IPS-18a (cell line): ENCODE measurements around the gene PRPF19.

Source experiments
- H3K27ac ChIP-seq: one replicate; pipeline ENCODE4 v1.5.1; 2013; ENCODE audit warnings: low read length
- H3K27me3 ChIP-seq: one replicate; pipeline ENCODE4 v1.6.1; 2013; ENCODE audit warnings: mild to moderate bottlenecking, low read length; ENCODE audit not compliant: control insufficient read depth, insufficient read depth
- H3K36me3 ChIP-seq: one replicate; pipeline ENCODE4 v1.6.1; 2013; ENCODE audit warnings: low read depth, low read length; ENCODE audit not compliant: control insufficient read depth
- H3K4me1 ChIP-seq: one replicate; pipeline ENCODE4 v1.6.1; 2013; ENCODE audit warnings: low read depth, low read length; ENCODE audit not compliant: control insufficient read depth
- H3K4me3 ChIP-seq: one replicate; pipeline ENCODE4 v1.5.1; 2013; ENCODE audit warnings: low read length
- H3K9ac ChIP-seq: one replicate; pipeline ENCODE4 v1.6.1; 2013; ENCODE audit warnings: mild to moderate bottlenecking, low read length, moderate library complexity
- H3K9me3 ChIP-seq: one replicate; pipeline ENCODE4 v1.6.1; 2013; ENCODE audit warnings: low read depth, low read length; ENCODE audit not compliant: control insufficient read depth

PRPF19 gene

GRCh38 chr11:60878245-60879101 is 27.9 kb downstream of the PRPF19 start:
- no peak overlapping the region for H3K4me3 ChIP-seq
- no peak overlapping the region for H3K9ac ChIP-seq
- H3K27ac ChIP-seq: no peak overlapping the region
- H3K27me3 ChIP-seq: no peaks in the 10 kb centered on the region
- H3K4me1 ChIP-seq: no peaks in the 10 kb centered on the region
- H3K36me3 ChIP-seq: peaks cover 4% of the 10 kb centered on the region
- H3K9me3 ChIP-seq: no peaks in the 10 kb centered on the region

GRCh38 chr11:60876168-60876485 is 30.3 kb downstream of the PRPF19 start:
- no peak overlapping the region for H3K4me3 ChIP-seq
- H3K9me3 ChIP-seq: no peaks in the 10 kb centered on the region
- H3K36me3 ChIP-seq: peaks cover 4% of the 10 kb centered on the region
- H3K27ac ChIP-seq: no peak overlapping the region
- H3K4me1 ChIP-seq: no peaks in the 10 kb centered on the region
- no peaks in the 10 kb centered on the region for H3K27me3 ChIP-seq
- H3K9ac ChIP-seq: no peak overlapping the region

GRCh38 chr11:60875366-60876167 is 30.8 kb downstream of the PRPF19 start:
- Histone ChIP-seq H3K36me3 (peaks cover 4% of the 10 kb centered on the region), H3K9me3 (no peaks in the 10 kb centered on the region), H3K27ac (no peak overlapping the region)

GRCh38 chr11:60874421-60875365 is 31.7 kb downstream of the PRPF19 start:
- no peak overlapping the region for H3K27ac ChIP-seq
- H3K4me1 ChIP-seq: no peaks in the 10 kb centered on the region
- peaks cover 4% of the 10 kb centered on the region for H3K36me3 ChIP-seq
- no peaks in the 10 kb centered on the region for H3K9me3 ChIP-seq
- H3K9ac ChIP-seq: no peak overlapping the region
- H3K27me3 ChIP-seq: no peaks in the 10 kb centered on the region
- no peak overlapping the region for H3K4me3 ChIP-seq

More at GRCh38 chr11:60875366-60876167, 30.8 kb downstream of the PRPF19 start:
- Histone ChIP-seq H3K4me1 (no peaks in the 10 kb centered on the region), H3K9ac (no peak overlapping the region), H3K4me3 (no peak overlapping the region), H3K27me3 (no peaks in the 10 kb centered on the region)

- Histone ChIP-seq H3K4me1 (no peaks in the 10 kb centered on the region), H3K36me3 (no peaks in the 10 kb centered on the region), H3K9me3 (no peaks in the 10 kb centered on the region), H3K27ac (no peak overlapping the region), H3K4me3 (no peak overlapping the region), H3K9ac (no peak overlapping the region), H3K27me3 (no peaks in the 10 kb centered on the region)
Measured at GRCh38 chr11:60873533-60873932, 32.9 kb downstream of the PRPF19 start.

- H3K9ac ChIP-seq: no peak overlapping the region
- no peak overlapping the region for H3K27ac ChIP-seq
- H3K4me1 ChIP-seq: no peaks in the 10 kb centered on the region
- H3K4me3 ChIP-seq: no peak overlapping the region
- no peaks in the 10 kb centered on the region for H3K27me3 ChIP-seq
- no peaks in the 10 kb centered on the region for H3K36me3 ChIP-seq
- H3K9me3 ChIP-seq: no peaks in the 10 kb centered on the region
Measured at GRCh38 chr11:60872961-60873524, 33.3 kb downstream of the PRPF19 start.

GRCh38 chr11:60872124-60872960 is 34.0 kb downstream of the PRPF19 start:
- Histone ChIP-seq H3K36me3 (no peaks in the 10 kb centered on the region), H3K9me3 (no peaks in the 10 kb centered on the region), H3K27ac (no peak overlapping the region), H3K4me1 (no peaks in the 10 kb centered on the region), H3K27me3 (no peaks in the 10 kb centered on the region), H3K4me3 (no peak overlapping the region), H3K9ac (no peak overlapping the region)

GRCh38 chr11:60871378-60872061 is 34.9 kb downstream of the PRPF19 start:
- no peak overlapping the region for H3K9ac ChIP-seq
- no peaks in the 10 kb centered on the region for H3K36me3 ChIP-seq
- no peak overlapping the region for H3K27ac ChIP-seq
- H3K27me3 ChIP-seq: no peaks in the 10 kb centered on the region
- H3K4me3 ChIP-seq: no peak overlapping the region
- H3K4me1 ChIP-seq: no peaks in the 10 kb centered on the region
- no peaks in the 10 kb centered on the region for H3K9me3 ChIP-seq

GRCh38 chr11:60870733-60871377 is 35.5 kb downstream of the PRPF19 start:
- Histone ChIP-seq H3K27ac (no peak overlapping the region), H3K9ac (no peak overlapping the region), H3K27me3 (no peaks in the 10 kb centered on the region), H3K36me3 (no peaks in the 10 kb centered on the region), H3K4me3 (no peak overlapping the region), H3K9me3 (no peaks in the 10 kb centered on the region), H3K4me1 (no peaks in the 10 kb centered on the region)

- no peak overlapping the region for H3K27ac ChIP-seq
- no peaks in the 10 kb centered on the region for H3K9me3 ChIP-seq
- no peaks in the 10 kb centered on the region for H3K4me1 ChIP-seq
- H3K36me3 ChIP-seq: no peaks in the 10 kb centered on the region
- no peaks in the 10 kb centered on the region for H3K27me3 ChIP-seq
- H3K9ac ChIP-seq: no peak overlapping the region
- H3K4me3 ChIP-seq: no peak overlapping the region
Measured at GRCh38 chr11:60870276-60870675, 36.1 kb downstream of the PRPF19 start.
